ENCODE data around the gene HNRNPA2B1.
"Not testable (repeated sequence)": the region's sequence is repeated elsewhere in the genome, so short reads cannot be mapped to it uniquely, and the experiment has no call there.

HNRNPA2B1 gene

GRCh38 chr7:26185131-26185843 lies 15.3 kb downstream of the HNRNPA2B1 start:
- no peak for DNase-seq (ENCODE audit: low read depth in 2 of 2)

- DNase-seq (ENCODE audit: low read depth in 2 of 2): not testable (repeated sequence)
Measured at GRCh38 chr7:26184281-26185101, 16.1 kb downstream of the HNRNPA2B1 start.

- no peak for DNase-seq (ENCODE audit: low read depth in 2 of 2)
Measured at GRCh38 chr7:26183545-26184280, 16.8 kb downstream of the HNRNPA2B1 start.

GRCh38 chr7:26182706-26183105 lies 17.8 kb downstream of the HNRNPA2B1 start:
- DNase-seq (ENCODE audit: low read depth in 2 of 2): no peak

- DNase-seq (ENCODE audit: low read depth in 2 of 2): no peak
Measured at GRCh38 chr7:26182283-26182682, 18.3 kb downstream of the HNRNPA2B1 start.

GRCh38 chr7:26181474-26182227 lies 18.9 kb downstream of the HNRNPA2B1 start:
- no peak for DNase-seq (ENCODE audit: low read depth in 2 of 2)

- DNase-seq (ENCODE audit: low read depth in 2 of 2): no peak
Measured at GRCh38 chr7:26180792-26181198, 19.8 kb downstream of the HNRNPA2B1 start.

GRCh38 chr7:26179826-26180497 lies 20.6 kb downstream of the HNRNPA2B1 start:
- no peak for DNase-seq (ENCODE audit: low read depth in 2 of 2)

GRCh38 chr7:26179422-26179821 lies 21.1 kb downstream of the HNRNPA2B1 start:
- DNase-seq (ENCODE audit: low read depth in 2 of 2): no peak

GRCh38 chr7:26178272-26178960 lies 22.1 kb downstream of the HNRNPA2B1 start:
- DNase-seq (ENCODE audit: low read depth in 2 of 2): no peak

- not testable (repeated sequence) for DNase-seq (ENCODE audit: low read depth in 2 of 2)
Measured at GRCh38 chr7:26177269-26177668, 23.3 kb downstream of the HNRNPA2B1 start.

- DNase-seq (ENCODE audit: low read depth in 2 of 2): not testable (repeated sequence)
Measured at GRCh38 chr7:26176696-26177095, 23.9 kb downstream of the HNRNPA2B1 start.

GRCh38 chr7:26175903-26176302 lies 24.6 kb downstream of the HNRNPA2B1 start:
- DNase-seq (ENCODE audit: low read depth in 2 of 2): not testable (repeated sequence)

- no peak for DNase-seq (ENCODE audit: low read depth in 2 of 2)
Measured at GRCh38 chr7:26172048-26172447, 28.5 kb downstream of the HNRNPA2B1 start.

- no peak for DNase-seq (ENCODE audit: low read depth in 2 of 2)
Measured at GRCh38 chr7:26171601-26172000, 28.9 kb downstream of the HNRNPA2B1 start.

GRCh38 chr7:26170663-26171062 lies 29.9 kb downstream of the HNRNPA2B1 start:
- no peak for DNase-seq (ENCODE audit: low read depth in 2 of 2)

GRCh38 chr7:26169271-26169670 lies 31.3 kb downstream of the HNRNPA2B1 start:
- no peak for DNase-seq (ENCODE audit: low read depth in 2 of 2)

GRCh38 chr7:26168458-26169023 lies 32.0 kb downstream of the HNRNPA2B1 start:
- DNase-seq (ENCODE audit: low read depth in 2 of 2): no peak

GRCh38 chr7:26167303-26167934 lies 33.1 kb downstream of the HNRNPA2B1 start:
- DNase-seq (ENCODE audit: low read depth in 2 of 2): no peak

Data from stimulated activated CD8-positive, alpha-beta memory T cell treated with anti-CD3 and anti-CD28 coated beads, Interleukin-15, amount 100 ng/mL, for 48 hours (primary cell).